NK-92 (cell line): ENCODE data around the gene TEC.
"Not testable (repeated sequence)": the region's sequence is repeated elsewhere in the genome, so short reads cannot be mapped to it uniquely, and the experiment has no call there.

Experiments used
- DNase-seq: peaks from one replicate; lab custom pipeline; 2025; ENCODE audit not compliant: unreplicated experiment; lab: John Stamatoyannopoulos, UW

Gene TEC

DNA sequence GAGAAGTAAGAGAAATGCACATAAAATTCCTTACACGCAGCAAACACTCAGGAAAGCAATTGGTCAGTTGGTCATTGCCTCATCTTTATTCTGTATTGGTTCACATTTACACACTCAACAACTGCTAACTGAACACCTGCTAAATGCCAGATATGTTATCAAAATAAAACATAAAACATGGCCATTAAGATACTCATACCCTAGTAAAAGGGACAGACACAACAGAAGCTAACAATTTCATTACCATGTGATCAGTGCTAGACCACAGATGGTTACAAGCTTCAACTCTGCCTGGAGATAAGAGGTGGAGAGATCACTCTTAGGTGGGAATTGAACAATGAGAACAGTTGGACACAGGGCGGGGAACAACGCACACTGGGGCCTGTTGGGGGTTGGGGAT, 26.2 kb downstream of the TEC start:
- no peak for DNase-seq

DNA sequence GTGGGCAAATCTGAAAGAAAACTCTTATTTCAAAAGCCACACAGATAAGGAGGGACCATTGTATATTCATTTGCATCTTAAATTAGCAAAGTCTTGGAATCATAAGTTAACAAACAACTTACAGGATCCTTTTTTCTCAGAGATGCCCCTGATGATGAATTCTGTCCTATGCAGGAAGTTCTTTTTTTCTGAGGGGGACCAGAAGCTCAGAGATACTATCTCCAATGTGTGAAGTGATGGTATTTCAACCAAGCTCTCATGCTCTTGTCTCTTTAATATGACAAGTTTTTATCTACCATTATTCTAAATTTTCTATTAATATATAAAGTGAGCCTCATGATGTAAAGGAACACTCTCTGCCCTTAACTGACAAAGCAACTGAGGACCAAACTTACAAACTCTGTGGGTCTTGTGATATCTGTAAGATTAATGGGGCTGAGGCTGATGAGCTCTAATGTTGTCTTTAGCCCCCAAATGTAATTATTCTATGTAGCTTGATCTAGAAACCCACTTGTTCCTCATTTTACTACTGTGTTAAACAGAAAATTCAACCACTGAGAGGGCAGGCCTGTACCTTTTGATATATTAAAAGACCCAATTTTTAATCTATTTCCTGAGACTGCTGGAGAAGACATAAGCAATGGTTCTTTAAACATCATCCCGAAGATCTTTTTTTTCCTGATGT, 27.0 kb downstream of the TEC start:
- no peak for DNase-seq

DNA sequence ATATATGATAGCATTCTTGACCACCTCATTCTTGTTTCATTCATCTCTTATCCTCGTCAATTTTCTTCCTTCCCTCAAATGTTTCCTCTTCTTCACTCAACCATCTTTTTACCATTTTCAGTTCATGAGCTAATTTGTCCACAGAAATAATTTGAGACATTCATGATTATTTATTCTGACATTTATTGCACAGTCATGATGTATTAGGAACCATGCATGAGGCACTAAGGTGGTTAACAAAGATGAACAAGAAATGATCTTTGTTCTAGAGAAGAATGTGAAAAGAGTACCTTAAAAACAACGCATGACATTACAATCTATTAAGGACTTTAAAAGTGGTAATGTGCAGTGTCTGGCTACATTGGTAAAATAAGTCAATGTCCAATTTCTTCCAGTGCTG, 27.9 kb downstream of the TEC start:
- no peak for DNase-seq

DNA sequence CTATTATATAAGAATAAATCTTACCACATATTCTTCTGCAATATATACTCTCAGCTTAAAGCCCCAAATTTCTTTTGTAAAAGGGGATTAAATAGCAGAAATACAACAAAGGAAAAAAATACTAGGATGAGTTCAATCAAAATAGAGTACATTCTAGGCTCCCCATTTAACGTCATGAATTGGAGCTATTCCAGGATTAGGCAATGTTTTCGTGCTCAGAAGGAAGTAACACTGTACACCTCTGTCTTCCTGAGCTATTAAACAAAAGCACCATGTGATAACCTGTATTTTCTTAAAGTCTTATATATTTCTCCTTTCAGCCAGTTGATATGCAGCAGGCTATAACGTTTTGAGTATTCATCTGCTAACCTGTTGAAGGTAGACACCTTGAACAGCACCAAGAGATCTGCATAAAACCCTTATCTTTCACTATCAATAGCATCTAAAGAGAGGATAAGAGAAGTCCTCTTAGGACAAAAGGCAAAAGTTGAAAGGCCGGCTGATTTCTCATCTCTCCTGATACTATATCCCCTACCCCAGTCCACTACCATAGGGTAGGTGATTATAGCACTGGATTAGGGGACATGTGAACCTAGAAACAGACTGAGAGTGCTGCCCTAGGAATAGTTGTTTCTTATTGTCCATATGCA, 31.5 kb downstream of the TEC start:
- DNase-seq: no peak

DNA sequence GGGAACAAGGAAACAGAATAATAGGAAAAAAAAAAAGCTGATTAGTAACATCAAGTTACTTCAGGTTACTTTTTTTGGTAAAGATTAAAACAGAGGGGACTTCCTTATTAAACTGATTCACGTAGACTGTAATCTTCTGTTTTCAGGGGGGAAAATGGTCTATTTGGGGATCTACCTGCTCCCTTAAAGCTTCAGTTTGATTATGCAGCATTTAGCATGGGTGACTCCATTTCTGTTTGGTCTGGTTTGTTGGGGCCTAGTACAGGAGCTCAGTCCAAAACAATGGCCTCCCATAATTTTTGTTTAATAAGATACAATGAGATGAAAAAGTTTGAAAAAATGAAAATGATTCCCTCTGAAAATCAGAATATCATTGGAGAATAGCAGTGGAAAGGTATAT, 34.6 kb downstream of the TEC start:
- DNase-seq: no peak

DNA sequence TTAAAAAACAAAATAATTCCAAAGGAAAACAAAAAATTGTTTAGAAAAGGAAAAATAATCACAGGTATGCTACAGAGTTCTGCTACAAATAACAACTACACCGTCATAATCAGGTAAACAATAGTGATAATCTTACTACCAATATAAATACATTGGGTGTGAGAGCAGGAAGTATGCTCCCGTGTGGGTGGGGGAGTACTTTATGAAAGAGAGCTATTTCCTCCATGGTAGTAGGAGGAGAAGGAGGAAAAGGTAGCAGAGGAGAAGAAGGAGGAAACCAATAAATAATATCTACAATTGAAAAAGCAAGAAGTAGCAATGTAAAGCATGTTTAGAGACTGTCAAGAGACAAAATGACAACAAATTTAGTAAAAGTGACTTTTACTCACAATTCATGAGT, 35.1 kb downstream of the TEC start:
- DNase-seq: no peak

DNA sequence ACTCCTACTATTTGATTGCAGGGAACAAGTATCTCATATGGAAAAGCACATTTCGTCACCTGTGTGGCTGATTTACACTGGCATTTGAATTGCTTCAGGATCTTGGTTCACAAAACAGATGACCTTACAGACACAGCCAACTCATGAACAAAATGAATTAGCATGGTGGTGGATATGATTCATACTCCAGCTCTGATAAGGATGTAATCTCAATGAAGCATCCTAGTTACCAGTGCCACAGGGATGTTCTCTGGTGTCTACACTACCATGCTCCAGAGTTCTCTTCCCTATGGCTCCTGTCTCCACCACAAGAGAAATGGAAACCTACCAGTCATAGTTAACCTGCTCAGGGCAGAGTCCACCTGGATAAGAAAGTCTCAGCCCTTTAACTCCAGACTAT, 40.7 kb downstream of the TEC start:
- DNase-seq: no peak

DNA sequence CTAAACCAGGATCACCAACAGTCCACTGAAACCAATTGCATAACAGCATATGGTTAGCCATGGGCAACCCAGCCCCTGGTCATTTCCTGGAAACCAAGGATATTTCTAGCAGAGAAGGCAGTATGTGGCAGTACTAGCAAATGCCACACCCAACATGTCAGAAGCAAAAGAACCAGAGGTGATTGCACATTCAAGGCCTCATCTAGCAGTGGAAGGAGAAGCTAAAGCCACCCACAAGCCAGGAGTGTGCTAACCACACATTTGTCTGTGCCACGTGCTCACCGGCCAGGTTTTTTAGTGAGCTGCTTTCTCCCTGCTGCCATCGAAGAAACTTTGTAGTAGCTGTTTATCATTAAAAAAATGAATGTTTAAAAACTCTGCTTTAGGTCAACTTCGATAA, 42.0 kb downstream of the TEC start:
- DNase-seq: no peak

DNA sequence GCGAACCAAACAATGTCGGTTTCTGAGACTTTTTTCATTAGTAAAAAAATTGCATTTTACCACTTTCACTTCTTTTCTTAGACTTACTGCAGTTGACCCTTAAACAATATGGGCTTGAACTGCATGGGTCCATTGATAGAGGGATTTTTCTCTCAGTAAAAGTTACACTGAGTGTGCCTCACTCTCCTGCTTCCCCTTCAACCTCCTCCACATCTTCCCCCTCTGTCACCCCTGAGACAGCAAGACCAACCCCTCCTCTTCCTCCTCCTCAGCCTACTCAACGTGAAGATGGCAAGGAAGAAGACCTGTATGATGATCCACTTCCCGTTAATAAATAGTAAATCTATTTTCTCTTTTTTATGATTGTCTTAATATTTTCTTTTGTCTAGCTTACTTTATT, 43.4 kb downstream of the TEC start:
- no peak for DNase-seq

DNA sequence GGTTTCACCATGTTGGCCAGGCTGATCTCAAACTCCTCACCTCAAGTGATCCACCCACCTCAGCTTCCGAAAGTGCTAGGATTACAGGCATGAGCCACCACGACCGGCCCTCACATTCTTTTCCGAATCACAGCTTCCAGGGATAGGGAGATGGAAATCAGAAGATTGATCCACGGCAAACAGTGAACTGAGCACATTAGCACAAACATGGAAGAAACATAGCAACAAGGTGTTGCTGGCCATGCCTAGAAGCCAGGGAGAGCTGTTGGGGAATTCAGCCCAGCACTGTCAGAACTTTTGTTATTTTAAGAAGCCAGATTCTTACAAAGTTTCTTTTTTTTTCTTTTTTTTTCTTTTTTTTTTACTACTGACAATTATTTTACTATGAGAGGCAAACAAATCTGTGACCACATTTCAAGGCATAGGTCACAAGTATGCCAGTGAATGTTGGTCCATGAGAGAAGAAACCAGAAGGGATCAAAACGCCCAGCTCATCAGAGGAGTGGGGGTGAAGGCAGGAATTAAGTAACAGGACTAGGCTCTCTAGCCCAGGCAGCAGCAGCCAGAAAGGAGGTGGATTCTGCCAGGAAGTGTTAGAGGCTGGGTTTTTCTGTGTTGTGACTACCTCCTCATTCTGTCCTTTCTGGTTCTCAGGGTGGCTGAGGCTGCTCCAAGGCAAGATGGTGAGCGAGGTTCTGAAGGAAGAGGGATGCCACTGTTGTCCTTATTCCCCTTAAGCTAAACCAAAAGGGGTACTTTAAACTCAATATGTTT, 44.1 kb downstream of the TEC start:
- DNase-seq: no peak

DNA sequence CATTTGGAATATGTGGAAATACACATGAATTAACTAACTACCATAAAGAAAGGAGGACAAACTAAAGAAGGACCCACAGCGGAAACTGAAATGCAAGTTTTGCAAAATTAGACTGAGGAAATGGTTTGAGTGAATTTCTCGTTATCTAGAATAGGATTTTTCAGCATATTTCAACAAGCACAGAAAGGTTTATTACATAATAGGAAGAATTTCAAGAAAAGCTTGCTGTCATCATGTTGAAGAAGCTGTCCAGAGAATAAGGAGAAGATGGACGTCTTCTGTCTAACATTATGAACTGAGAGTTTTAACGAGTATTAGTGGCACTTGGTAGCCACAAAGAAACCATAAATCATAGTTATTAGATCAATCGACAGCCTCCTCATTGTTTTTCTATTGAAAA, 45.0 kb downstream of the TEC start:
- DNase-seq: no peak

DNA sequence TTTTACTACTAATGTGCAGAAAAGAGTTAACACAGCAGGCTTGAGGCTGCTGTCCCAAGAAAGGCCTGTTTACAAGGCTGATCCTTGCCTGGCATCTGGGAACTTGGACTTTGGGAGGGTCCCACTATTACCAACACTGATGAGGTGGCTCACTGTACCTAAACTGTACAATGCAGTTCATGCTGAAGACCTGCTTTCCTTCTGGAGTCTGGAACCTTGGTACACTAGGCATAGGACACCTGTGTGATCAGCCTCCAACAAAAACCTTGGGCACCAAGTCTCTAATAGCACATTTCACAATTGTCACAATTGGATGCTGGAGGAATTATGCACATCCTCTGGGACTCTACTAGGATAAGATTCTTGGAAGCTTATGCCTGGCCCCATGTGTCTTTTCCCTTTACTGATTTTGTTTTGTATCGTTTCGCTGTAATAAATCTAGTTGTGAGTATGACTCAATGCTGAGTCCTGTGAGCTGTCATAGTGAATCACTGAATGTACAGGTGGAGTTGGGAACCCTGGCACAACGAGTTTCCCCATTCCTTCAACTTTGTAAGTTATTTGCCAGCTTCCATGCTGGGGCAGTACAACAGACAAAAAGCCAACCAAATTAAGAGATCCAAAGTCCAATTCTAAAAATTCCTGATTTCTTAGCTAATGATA, 45.9 kb downstream of the TEC start:
- no peak for DNase-seq

DNA sequence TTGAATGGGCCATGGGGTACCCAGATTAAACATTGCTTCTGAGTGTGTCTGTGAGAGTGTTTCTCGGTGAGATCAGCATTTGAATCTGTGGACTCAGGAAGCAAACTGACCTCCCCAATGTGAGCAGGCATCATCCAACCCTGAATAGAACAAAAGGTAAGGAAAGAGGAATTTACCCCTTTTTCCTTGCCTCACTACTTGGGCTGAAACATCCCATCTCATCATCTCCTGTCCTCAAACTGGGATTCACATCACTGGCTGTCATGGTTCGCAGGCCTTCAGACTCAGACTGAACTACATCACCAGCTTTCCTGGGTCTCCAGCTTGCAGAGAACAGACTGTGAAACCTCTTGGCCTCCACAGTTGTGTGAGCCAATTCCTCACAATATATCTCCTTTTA, 47.1 kb downstream of the TEC start:
- no peak for DNase-seq

DNA sequence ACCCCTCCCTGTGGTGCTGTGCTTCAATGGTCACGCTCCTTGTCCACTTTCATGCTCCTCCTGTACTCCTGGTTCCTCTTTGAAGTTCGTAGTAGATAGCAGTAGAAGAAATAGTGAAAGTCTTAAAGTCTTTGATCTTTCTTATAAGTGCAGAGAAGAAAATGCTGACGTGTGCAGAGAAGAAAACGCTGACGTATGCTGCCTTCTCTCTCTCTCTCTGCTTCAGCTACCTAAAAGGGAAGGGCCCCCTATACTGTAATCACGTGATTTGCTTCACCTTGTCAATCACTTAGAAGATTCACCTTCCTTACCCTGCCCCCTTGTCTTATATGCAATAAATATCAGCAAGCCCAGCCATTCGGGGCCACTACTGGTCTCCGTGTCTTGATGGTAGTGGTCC, 50.2 kb downstream of the TEC start:
- not testable (repeated sequence) for DNase-seq

DNA sequence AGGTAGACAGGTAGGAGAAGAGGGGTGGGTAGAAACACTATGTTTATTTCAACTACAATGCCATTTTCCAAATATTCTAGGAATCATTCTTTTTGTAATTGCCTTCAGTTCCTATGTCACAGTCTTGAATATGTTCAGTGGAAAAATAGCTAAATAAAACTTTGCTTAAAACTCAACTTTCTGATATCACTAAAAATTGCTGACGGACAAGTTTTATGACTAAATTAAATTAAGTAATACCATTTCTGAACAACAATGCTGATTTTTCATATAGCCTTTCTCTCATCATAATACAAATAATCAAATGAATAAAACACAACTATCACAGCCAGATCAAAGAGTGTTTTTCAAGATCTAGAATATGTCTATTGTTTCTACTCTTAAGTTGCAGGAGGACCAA, 53.1 kb downstream of the TEC start:
- no peak for DNase-seq

DNA sequence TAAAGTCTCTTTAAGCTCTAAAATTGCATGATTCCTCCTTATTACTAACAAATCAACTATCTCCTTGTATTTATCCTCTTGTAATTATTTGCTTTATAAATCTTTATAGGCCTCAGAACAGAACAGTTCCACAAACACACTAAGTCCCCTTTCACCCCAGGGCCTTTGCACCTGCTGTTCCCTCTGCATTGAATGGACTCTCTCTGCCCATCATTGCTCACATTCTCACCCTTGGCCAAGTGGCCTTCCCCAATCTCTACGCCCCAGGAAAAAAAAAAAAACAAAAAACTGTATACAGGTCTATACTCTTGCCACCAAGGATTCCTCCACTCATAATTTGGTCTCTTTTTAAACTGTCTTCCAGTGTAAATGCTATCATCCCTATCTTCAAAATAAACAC, 53.7 kb downstream of the TEC start:
- DNase-seq: no peak

DNA sequence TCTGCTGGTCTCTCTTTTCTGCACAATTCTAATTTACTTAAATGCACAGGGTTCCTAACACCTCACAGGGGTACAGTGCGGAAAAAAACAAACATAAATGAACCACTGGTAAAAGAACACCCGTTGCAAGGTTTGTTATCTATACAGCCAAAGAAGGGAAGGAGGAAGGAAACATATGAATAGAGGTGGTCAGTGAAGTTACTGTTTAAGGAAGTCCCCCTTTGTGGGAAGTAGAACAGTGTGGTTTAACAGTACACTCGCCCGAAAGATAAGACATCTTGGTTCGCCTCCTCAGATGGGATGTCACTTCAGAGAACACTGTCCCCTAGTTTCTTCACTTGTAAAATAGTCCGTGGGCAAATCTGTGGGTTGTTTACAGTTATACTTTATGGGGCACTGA, 57.5 kb downstream of the TEC start:
- no peak for DNase-seq

DNA sequence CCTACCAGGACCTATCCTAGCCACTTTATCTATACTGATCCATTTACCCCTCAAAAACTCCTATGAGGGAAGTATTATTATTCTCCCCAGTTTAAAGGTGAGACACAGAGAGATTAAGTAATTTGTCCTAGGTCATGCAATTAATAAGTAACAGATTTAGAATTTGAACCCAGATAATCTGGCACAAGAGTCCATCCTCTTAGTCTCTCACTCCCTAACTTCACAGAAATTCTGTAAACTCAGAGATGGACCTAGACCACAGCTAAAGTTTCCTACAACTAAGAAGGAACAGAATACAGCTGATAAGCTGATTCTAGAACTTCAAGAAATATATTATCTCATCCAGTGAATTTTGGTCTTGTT, 58.7 kb downstream of the TEC start:
- DNase-seq: no peak

DNA sequence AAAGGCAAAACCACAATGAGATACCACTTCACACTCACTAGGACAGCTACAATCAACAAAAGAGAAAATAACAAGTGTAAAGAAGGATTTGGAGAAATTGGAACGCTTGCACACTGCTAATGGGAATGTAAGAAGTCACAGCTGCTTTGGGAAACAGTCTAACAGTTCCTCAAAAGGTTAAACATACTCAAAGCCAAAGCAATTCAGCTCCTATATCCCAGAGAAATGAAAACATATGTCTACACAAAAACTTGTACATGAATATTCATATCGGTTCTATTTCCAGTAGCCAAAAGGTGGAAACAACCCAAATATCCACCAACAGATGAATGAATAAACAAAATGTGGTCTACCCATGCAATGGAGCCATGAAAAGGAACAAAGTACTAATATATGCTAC, 64.0 kb downstream of the TEC start:
- no peak for DNase-seq

DNA sequence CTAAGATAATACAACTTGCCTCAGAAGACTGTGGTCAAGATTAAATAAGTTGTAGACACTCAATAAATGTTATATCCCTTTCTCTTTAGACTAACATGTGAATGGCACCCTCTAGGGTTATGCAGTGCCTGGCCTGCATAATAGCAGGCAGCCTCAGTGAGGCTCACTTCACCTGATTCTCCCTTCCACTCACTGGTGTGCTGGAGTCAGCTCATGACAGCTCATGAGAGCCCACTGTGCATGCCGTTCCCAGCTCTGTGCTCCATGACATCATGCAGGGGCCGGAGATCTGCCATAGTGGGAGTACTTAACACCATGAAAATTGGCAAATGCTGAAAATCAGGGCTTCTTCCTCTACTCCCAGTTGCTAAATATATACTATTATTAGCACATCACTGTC, 64.5 kb downstream of the TEC start:
- no peak for DNase-seq

DNA sequence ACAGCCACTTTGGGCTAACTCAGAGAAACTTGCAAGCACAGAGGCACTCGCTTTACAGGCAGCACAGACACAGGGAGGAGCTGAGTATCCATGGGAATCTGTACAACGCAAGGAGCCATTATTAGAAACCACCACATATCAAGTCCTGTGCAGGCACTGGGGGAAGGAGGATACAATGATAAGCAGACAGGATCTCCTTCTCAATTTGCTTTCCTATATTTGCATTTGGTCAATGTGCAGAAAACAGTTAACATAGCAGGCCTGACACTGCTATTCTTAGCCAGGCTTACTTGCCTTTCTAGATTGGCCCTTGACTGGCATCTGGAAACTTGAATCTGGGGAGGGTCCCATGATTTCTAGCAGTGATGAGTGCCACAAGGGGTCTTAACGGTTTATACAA, 65.8 kb downstream of the TEC start:
- DNase-seq: no peak

DNA sequence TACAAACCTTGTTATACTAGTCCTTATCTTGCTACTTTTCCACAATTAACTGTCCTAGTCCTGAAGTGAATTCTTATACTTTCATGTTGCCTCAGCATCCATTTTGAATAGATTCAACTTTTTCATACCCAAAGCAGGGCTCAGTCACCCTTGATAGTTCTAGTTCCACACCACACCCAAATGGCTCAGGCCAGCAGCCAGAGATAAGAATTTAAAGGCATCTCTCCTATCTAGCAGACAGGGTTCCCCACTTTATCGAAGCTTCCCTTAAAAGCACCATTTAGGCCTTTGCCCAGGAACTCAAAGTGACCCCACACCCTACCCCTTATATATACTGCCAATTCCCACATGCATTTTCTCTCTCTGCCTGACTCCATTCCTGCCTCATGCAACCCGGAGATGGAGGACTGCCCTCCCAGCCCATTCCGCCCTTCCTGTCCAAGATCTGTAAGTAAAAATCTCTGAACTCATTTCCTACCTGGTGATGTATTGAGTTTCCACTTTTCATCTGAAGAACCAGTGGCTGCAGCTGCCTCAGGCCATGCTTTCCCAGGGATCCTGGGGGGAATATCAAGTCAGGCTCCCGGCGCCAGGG, 71.9 kb downstream of the TEC start:
- no peak for DNase-seq
